Astrocyte (in vitro differentiated cells and primary cell): Measurements from ENCODE around the gene ZSCAN16.
"Not testable (repeated sequence)": the region's sequence is repeated elsewhere in the genome, so short reads cannot be mapped to it uniquely, and the experiment has no call there.

Experiments used
- CTCF ChIP-seq: IDR thresholded peaks from 2 replicates; pipeline ENCODE4 v1.5.1; 2011; ENCODE audit warnings: low read depth, mild to moderate bottlenecking, inconsistent platforms, low read length, moderate library complexity; ENCODE audit not compliant: insufficient read depth
- EZH2 ChIP-seq: IDR thresholded peaks from 2 replicates; pipeline ENCODE4 v1.6.1; 2012; ENCODE audit warnings: mild to moderate bottlenecking, low read length, inconsistent platforms; ENCODE audit not compliant: insufficient read depth

- not testable (repeated sequence) for TF ChIP-seq CTCF, EZH2
These were observed 21.7 kb upstream of the ZSCAN16 start for GRCh38 chr6:28102699-28103098.
